Prostate gland (tissue), 2 donors: Measurements from ENCODE around the gene ZCCHC17. TPM values are rescaled to one million over a fixed set of nuclear protein-coding genes. Genes with fewer than 3 reads are reported as not detected.

Experiments
- DNase-seq: peaks from one replicate; pipeline ENCODE4 v3.0.0-alpha.2; 2019; ENCODE audit warnings: low spot score
- H3K27ac ChIP-seq, 2 donors: fragments of 200-600 bp; sonication (generic); 2 replicates each; pipeline ENCODE4 v1.5.1; 2017 to 2019
- H3K27me3 ChIP-seq: fragments of 200-600 bp; sonication (generic); replicated peaks from 2 replicates; pipeline ENCODE4 v1.5.1; 2019; ENCODE audit not compliant: insufficient read depth
- H3K36me3 ChIP-seq, 2 donors: fragments of 200-600 bp; sonication (generic); 1 replicate in 1 of 2; 2 replicates in 1 of 2; pipeline versions ENCODE4 v1.5.1 to v1.8.1; 2017 to 2019
- H3K4me1 ChIP-seq: fragments of 200-600 bp; sonication (generic); replicated peaks from 2 replicates; pipeline ENCODE4 v1.5.1; 2019
- H3K4me3 ChIP-seq, 2 donors: fragments of 200-600 bp; sonication (generic); 2 replicates each; pipeline ENCODE4 v1.5.1; 2017 to 2019
- H3K9me3 ChIP-seq: fragments of 200-600 bp; sonication (generic); 2 replicates; pipeline ENCODE4 v1.5.1; 2017
- CTCF ChIP-seq, 4 experiments: fragments of 200-600 bp in 2 of 4; fragments of 450-650 bp in 2 of 4; sonication (generic) in 2 of 4; IDR thresholded peaks; 1 replicate in 3 of 4; 2 replicates in 1 of 4; pipeline ENCODE4 v1.5.1; 2016 to 2019; ENCODE audit warnings: antibody characterized with exemption in 4 of 4, mild to moderate bottlenecking in 2 of 4, moderate library complexity in 2 of 4
- POLR2A ChIP-seq: fragments of 450-650 bp; IDR thresholded peaks from one replicate; pipeline ENCODE4 v1.6.1; 2016; ENCODE audit warnings: antibody characterized with exemption, mild to moderate bottlenecking
- POLR2AphosphoS5 ChIP-seq: sonication (generic); formaldehyde crosslinking; IDR thresholded peaks from one replicate; pipeline ENCODE4 v1.6.1; 2017; ENCODE audit warnings: antibody characterized with exemption
- WGBS: methylation state at CpG from one replicate; pipeline ENCODE4 v1.1.5; 2018; 5-methylcytosine and 5-hydroxymethylcytosine counted together
- intact Hi-C: fragments of 100-400 bp; cut with DNase I; formaldehyde crosslinking; loops from one replicate; pipeline ENCODE4 v1.14.2; 2022
- total RNA-seq, 2 donors: library from RNA; depleted of rRNA; stranded (reverse); fragments of >200 nt; gene quantifications; one replicate each; pipeline ENCODE4 v1.1.0, GENCODE V29; 2016

ZCCHC17 gene
- total RNA-seq, 2 donors from 2014 or later: 31.5 to 39.0 TPM

GRCh38 chr1:31393463-31393862, 96.6 kb downstream of the ZCCHC17 start:
- intact Hi-C loops: loop anchor here (10.0 kb wide), 1 partner anchor 151 kb away; no protein-coding TSS in a partner anchor
- Histone ChIP-seq H3K4me3 (no peak overlapping the region), H3K36me3 (no peaks in the 10 kb centered on the region), H3K9me3 (no peaks in the 10 kb centered on the region), H3K27ac (no peak overlapping the region), H3K4me1 (peaks cover 4% of the 10 kb centered on the region), H3K27me3 (no peaks in the 10 kb centered on the region)
- TF ChIP-seq POLR2A (no peak), POLR2AphosphoS5 (no peak), CTCF (IDR thresholded peaks at IDR 0.05) (no peak)
- DNase-seq: no peak

- intact Hi-C loops: loop anchor here (10.0 kb wide), 1 partner anchor 150 kb away; no protein-coding TSS in a partner anchor
- Histone ChIP-seq H3K27ac (peak overlapping the region in 1 of 2 donors; percentile 7), H3K9me3 (no peaks in the 10 kb centered on the region), H3K36me3 (no peaks in the 10 kb centered on the region), H3K4me1 (peaks cover 1% of the 10 kb centered on the region), H3K27me3 (no peaks in the 10 kb centered on the region), H3K4me3 (peak overlapping the region in 1 of 2 donors; percentile 28)
- TF ChIP-seq POLR2A (peak; percentile 22), CTCF (IDR thresholded peaks at IDR 0.05) (peak; percentile 58 to 92 (median 79)), POLR2AphosphoS5 (peak; percentile 60)
- DNase-seq: peak; percentile 84
- WGBS: 3% methylated on average over 33 of the region's 36 CpGs
Observed at GRCh38 chr1:31394584-31395193, 97.9 kb downstream of the ZCCHC17 start.

- DNase-seq: no peak
- intact Hi-C loops: loop anchor here (10.0 kb wide), 1 partner anchor 148 kb away; no protein-coding TSS in a partner anchor
- Histone ChIP-seq H3K27me3 (no peaks in the 10 kb centered on the region), H3K9me3 (no peaks in the 10 kb centered on the region), H3K27ac (no peak overlapping the region), H3K4me3 (no peak overlapping the region), H3K4me1 (no peaks in the 10 kb centered on the region), H3K36me3 (no peaks in the 10 kb centered on the region)
- 92% methylated on average over 3 of the region's 3 CpGs for WGBS
- peak in 1 of 4 experiments; percentile 29 for TF ChIP-seq CTCF (IDR thresholded peaks at IDR 0.05)
- TF ChIP-seq POLR2A: no peak
Observed at GRCh38 chr1:31396633-31397351, 100.0 kb downstream of the ZCCHC17 start.

GRCh38 chr1:31397360-31398095, 100.7 kb downstream of the ZCCHC17 start:
- no peaks in the 10 kb centered on the region for H3K9me3 ChIP-seq
- H3K4me3 ChIP-seq: no peak overlapping the region
- intact Hi-C loops: loop anchor here (10.0 kb wide), 1 partner anchor 147 kb away; no protein-coding TSS in a partner anchor
- H3K36me3 ChIP-seq: no peaks in the 10 kb centered on the region
- no peaks in the 10 kb centered on the region for H3K27me3 ChIP-seq
- no peak overlapping the region for H3K27ac ChIP-seq
- no peak for TF ChIP-seq POLR2AphosphoS5
- no peak for TF ChIP-seq CTCF (IDR thresholded peaks at IDR 0.05)
- no peaks in the 10 kb centered on the region for H3K4me1 ChIP-seq
- DNase-seq: no peak
- WGBS: 75% methylated on average over 4 of the region's 4 CpGs
